RCC 7860 (cell line): ENCODE results near the gene SHISA9.
A peak's percentile ranks its signal among the peaks of the same experiment; 100 is the strongest.
"Not testable (repeated sequence)": the region's sequence is repeated elsewhere in the genome, so short reads cannot be mapped to it uniquely, and the experiment has no call there.

Experiments
- DNase-seq: peaks from one replicate; pipeline ENCODE4 v3.0.0-alpha.2; 2015; ENCODE audit warnings: low spot score
- FAIRE-seq: peaks from 2 replicates; lab custom pipeline; 2012; peaks lifted over from hg19 to GRCh38; lab: Jason Lieb, UNC

Gene SHISA9

DNA sequence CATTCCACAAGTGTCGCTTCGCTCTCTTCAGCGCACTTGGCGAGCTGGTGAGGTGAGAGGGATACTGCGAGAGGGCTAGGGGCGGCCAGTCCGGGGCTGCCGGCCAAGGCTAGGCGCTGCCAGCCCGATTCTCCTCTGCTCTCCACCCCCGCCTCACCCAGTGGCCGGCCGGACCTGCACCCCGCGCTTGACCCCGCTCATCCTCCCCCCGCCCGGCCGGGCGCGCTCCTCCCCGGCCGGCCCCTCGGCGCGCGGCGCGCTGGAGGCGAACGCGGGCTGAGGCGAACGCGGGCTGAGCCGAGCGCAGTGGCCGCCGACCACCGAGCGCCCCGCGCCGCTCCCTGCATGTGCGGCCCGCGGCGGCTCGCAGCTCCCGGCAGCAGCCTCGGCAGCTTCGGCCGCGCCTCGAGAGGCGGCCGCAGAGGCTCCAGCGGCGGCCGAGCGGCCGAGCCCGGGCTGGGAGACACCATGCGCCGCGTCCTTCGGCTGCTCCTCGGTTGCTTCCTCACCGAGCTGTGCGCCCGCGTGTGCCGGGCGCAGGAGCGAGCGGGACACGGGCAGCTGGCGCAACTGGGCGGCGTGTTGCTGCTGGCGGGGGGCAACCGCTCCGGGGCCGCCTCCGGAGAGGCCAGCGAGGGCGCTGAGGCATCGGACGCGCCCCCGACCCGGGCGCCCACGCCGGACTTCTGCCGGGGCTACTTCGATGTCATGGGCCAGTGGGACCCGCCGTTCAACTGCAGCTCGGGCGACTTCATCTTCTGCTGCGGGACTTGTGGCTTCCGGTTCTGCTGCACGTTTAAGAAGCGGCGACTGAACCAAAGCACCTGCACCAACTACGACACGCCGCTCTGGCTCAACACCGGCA is at the start of gene SHISA9:
Gene SHISA9, plus strand, starts transcription at position 2 of the 865 bp plus-strand sequence.
- DNase-seq (no peak), FAIRE-seq (no peak)

DNA sequence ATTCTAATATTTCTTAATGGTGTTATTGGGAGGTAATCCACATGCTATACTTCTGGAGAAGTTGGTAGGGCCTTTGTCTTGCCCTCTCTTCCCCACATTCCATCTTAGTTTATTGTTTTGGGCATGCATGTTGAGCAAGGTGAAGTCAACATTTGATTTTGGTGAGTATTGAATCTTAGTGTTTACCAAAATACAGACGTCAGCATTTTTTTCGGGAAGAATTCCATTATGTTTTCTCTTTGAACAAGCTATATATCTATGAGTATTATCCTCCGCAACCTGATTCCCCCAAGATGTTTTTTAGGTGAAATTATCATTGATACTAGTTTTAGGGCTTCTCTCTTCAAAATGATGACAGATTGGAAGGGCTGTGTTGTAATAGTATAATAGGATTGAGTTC is 47.4 kb upstream of the SHISA9 start:
- FAIRE-seq (no peak), DNase-seq (no peak)

DNA sequence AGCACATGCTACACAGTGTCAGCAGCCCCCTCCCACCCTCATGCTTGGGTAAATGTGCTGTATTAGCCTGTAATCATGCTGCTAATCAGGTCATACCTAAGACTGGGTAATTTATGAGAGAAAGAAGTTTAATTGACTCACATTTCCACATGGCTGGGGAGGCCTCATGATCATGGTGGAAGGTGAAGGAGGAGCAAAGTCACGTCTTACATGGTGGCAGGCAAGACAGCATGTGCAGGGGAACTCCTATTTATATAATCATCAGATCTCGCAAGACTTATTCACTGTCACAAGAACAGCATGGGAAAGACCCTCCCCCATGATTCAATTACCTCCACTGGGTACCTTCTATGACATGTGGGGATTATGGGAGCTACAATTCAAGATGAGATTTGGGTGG is 44.0 kb upstream of the SHISA9 start:
- DNase-seq, FAIRE-seq: not testable (repeated sequence)

DNA sequence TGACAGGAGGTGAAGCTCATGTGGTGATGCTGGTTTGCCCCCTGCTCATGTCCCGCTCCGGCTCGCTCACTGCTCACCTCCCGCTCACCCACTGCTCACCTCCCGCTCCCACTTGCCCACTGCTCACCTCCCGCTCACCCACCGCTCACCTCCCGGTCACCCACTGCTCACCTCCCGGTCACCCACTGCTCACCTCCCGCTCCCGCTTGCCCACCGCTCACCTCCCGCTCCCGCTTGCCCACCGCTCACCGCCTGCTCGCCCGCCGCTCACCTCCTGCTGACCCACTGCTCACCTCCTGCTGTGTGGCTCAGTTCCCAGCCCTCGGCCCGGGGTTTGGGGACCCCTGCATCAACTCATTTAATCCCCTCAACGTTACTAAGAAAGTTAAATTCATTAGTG is 39.1 kb upstream of the SHISA9 start:
- no peak for FAIRE-seq
- no peak for DNase-seq

DNA sequence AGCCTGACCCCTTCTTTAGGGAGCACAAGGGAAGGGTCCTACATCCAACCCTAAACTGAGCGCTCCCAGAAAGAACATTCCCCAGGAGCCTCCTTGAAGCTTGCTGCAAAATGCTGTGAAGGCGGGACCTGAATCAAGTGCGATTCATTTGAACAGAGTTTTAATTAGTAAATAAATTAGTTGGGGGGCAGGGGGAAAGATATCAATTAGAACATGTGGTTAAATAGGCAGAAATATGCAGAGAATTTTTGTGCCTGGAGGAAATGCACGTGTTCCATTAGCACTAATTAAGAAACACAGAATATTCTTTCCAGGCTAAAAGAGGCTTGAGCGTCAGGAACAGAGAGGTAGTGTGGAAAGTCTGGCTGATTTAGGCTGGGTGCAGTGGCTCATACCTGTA is 38.5 kb upstream of the SHISA9 start:
- FAIRE-seq, result no peak
- DNase-seq, result no peak

DNA sequence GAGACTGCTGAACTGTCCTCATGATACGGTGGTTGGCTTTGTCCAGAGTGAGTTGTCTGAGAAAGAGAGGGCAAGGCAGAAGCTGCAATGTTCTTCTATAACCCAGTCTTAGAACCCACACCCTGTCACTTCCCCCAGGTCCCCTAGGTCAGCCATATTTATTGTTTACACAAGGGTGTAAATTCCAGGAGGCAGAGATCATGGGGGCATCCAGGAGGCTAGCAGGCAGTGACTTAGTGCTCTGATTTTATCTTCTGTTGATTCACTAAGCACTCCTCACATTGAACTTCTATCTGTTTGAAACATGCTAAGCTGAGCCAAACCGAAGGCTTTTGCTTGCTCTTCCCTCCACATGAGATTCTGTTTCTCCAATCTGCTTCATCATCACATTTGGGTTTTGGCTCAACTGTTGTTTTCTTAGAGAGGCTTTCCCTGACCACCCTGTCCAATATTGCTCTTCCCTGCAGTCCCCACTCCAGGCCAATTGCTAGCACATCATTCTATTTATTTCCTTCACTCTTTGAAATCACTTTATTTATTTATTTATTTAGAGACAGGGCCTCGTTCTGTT is 34.3 kb upstream of the SHISA9 start:
- no peak for DNase-seq
- FAIRE-seq, result no peak

DNA sequence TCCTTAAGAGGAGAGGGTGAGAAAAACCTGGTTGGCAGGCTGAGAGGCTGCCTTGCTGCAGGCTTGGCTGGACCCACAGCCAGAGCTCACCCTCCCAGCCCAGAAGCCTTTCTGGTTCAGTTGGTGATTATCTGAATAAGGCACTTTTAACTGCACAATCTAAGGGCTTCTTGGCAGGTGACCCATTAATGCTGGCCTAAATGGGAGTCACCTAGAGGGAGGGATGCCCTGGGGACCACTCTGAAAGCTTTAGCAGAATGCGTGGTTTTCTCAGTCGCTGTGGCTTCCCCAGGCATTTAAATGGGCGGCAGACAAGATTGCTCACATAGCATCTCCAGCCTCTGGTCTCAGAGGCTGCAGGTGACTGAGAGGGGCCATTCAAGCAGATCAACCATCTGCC is 33.2 kb upstream of the SHISA9 start:
- DNase-seq, result no peak

DNA sequence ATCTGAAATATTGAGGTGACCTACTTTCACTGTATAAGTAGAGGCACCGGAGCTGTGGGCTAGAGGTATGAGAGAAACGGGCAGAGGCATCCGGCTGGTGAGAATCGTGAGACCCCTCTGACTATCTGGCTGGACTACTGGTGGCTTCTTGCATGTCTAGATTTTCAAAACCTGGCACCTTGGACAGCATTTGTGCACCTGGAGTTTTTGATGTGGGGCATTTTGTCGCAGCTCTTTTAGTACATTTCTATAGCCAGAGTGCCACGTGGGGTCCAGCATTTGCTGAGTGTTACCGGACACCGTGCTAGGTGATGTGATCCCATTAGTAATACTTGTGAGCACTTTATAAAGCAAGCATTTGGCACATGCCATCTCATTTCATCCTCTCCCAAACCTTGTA is 32.6 kb upstream of the SHISA9 start:
- DNase-seq (no peak), FAIRE-seq (no peak)

More for the DNA sequence above, 33.2 kb upstream of the SHISA9 start:
- no peak for FAIRE-seq

DNA sequence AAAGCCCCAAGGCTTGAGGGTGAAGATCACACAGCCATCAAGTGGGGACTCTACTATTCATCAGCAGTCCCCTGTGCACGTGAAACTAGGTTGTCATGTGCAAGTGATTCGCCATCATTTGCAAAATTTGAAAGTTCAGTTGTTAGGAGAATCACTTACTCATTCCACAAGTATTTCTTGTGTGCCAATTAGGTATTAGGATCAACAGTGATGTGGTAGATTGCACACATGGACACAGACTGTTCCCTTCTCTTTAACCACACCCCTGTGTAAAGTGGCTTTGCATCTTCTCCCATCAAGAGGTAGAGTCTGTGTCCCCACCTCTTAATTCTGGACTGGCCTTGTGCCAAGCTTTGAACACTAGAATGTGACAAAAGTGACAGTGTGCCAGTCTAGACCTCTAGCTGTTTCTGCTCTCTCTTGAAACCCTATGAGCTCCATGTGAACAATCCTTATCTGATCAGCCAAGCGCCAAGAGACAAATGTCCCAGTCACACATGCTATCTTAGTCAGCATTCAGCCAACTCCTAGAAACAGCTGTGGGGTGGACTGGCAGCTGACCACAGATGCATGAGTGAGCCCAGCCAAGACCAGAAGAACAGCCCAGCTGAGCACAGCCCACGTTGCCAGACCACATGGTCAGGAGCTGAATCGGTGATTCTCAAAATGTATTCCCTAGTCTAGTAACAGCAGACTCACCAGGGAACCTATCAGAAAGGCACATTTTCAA is 31.5 kb upstream of the SHISA9 start:
- no peak for DNase-seq
- no peak for FAIRE-seq

DNA sequence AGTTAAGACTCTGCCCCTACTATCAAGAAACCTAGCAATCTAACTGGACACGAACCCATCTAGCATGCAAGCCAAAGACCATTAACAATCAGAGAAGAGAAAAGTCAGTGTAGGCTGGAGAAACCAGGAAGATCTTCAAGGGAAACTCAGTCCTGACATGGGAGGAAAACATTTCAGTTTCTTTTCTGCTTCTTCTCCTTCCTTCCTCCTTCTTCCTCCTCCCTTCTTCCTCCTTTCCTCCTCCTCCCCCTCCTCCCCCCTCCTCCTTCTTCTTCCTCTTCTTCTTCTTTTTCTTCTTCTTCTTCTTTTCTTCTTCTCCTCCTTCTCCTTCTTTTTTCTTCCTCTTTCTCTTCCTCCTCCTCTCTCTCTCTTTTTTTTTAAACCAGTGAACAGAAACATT is 29.6 kb upstream of the SHISA9 start:
- DNase-seq (no peak), FAIRE-seq (no peak)

DNA sequence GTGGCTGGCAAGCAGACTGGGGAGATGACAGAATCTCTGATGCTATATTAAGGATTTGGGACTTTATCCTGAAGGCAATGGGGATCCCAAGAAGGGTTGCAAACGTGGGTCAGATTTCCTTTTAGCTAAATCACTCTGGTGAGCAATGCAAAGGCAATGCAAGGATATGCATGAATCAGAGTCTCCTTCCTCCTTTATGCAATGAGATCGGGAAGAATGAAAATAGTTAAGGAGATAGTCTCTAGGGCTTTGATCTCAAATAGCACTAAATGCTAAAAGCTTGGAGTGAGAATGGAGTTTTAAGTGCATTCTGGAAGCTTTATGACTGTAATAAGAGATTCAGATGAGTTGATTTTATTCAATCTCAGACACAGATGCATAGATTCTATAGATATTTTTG is 27.2 kb upstream of the SHISA9 start:
- FAIRE-seq (no peak), DNase-seq (peak; percentile 48)

DNA sequence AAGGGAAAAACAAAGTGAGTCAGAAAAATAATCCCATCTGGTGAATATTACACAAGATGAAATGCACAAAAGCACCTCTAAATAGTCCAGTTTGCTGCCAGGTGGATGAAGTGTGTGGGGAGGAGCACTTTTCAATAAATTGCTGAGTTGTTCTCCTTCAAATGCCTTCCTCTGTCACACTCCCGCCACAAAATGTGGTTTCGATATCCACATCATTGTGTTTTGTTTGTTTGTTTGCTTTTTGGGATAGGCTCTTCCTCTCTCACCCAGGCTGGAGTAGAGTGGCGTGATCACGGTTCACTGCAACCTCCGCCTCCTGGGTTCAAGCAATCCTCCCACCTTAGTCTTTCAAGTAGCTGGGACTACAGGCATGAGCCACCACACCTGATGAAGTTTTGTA is 24.6 kb upstream of the SHISA9 start:
- DNase-seq (no peak), FAIRE-seq (no peak)

DNA sequence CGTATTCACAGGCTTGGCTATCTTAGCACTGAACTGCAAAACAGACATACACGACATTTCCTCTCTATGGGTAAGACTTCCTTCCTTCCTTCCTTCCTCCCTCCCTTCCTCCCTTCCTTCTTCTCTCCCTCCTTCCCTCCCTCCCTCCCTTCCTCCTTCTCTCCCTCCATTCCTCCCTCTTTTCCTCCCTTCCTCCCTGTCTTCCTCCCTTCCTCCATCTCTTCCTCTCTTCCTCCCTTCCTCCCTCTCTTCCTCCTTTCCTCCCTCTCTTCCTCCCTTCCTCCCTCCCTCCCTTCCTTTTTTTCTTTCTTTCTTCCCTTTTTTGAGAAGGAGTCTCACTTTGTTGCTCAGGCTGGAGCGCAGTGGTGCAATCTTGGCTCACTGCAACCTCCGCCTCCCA is 22.4 kb upstream of the SHISA9 start:
- FAIRE-seq, result no peak
- no peak for DNase-seq

DNA sequence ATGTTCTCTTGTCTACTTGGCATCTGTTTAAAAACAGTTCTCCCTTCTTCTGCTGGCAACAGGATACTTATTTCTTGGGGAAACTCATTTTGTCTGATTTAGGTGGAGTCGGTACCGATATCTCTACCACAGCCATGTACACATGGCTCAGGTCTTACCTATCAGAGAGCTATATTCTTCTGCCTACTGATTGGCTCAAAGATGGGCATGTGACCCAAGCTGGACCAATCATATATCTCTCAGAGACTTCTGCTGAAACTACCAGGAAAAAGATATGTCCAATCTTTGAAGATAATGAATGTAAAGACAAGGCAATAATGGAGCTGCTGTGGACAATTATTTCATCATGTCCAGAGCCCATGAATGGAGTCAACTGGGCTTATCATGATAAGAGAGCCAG is 21.6 kb upstream of the SHISA9 start:
- DNase-seq (no peak), FAIRE-seq (no peak)

DNA sequence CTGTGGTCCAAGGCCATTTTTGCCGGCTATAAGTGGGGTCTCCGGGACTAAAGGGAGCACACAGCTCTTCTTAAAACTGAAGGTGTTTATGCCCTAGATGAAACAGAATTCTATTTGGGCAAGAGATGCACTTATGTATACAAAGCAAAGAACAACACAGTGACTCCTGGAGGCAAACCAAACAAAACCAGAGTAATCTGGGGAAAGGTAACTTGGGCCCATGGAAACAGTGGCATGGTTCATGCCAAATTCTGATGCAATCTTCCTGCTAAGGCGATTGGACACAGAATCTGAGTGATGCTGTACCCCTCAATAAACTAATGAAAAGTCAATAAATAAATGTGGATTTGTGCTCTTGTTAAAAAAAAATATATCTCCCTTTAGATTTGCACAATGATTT is 20.2 kb upstream of the SHISA9 start:
- no peak for FAIRE-seq
- no peak for DNase-seq

DNA sequence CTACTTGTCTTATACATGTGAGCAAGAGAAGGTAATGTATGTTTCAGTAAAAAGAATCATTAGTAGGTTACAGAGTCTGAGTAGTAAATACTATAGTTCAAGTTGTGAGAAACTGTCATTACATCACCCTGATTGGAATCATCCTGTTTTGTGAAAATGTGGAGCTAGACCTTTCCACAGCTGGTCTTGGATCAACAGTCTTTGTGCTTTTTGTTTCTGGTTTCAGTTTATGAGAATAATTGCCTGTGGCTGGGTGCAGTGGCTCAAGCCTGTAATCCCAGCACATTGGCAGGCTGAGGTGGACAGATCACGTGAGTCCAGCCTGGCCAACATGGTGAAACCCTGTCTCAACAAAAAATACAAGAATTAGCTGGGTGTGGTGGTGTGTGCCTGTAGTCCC is 19.7 kb upstream of the SHISA9 start:
- no peak for DNase-seq
- no peak for FAIRE-seq

DNA sequence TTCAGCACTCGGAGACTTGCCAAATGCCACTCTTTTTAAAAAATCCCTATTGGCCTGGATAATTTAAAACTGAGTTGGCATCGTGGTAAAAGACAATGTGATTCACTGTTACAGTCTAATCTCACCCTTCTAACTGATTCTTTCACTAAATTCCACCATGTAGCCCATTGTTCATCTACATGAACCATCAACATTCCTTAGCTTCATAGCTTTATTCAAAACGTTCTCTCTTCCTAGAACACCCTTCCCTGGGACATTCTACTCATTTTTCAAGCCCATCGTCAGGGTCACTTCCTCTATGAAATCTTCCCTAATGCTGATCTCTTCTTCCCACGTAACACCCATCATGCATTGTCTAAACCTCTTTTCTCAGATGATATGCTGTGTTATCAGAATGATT is 15.7 kb upstream of the SHISA9 start:
- FAIRE-seq, result no peak

DNA sequence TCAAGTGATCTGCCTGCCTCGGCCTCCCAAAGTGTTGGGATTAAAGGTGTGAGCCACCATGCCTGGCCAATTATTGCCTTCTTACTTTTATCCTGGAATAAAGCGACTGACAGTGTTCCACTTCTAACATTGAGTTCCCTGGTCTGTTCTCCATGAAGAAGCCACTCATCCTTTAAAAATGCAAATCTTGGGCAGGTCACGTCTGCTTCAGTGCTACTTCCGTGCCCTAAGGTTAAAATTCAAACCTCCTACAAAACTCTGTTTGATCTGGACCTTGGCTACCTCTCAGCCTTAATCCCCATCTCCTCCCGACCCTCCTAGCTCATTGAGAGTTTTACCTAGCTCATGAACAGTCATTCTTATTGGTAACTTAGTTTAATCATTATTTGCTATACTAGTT is 9.6 kb upstream of the SHISA9 start:
- DNase-seq (no peak), FAIRE-seq (no peak)

More for the DNA sequence above, 15.7 kb upstream of the SHISA9 start:
- no peak for DNase-seq

DNA sequence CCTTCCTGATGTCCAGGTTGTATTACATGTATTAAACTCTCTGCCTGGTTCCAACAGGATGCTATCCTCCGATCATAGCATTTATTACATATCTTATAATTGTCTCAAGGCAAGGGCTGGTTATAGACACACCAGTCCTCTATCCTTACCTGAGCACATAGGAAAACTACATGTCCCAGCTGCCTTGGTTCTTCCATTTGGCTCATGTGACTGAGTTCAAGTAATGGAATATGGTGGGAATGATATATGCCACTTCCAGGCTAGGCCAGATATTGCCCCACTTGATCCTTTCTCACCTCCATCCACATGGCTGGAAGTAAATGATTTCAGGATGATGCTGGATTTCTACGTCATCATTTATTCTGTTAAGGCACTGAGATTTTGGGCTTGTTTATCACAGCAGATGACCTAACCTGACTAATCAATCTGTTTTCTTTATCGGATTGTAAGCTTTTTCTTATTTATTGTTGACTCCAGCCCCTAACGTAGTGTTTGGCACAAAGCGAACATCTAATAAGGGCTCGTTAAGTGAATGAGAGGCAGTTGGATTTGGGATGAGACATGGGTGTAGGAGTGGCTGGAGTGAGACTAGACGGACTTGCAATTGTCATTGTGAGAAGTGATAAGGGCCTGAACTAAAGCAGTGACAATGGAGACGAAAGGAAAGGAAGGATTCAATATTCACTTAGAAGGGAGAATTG is 8.2 kb upstream of the SHISA9 start:
- FAIRE-seq (no peak), DNase-seq (no peak)

DNA sequence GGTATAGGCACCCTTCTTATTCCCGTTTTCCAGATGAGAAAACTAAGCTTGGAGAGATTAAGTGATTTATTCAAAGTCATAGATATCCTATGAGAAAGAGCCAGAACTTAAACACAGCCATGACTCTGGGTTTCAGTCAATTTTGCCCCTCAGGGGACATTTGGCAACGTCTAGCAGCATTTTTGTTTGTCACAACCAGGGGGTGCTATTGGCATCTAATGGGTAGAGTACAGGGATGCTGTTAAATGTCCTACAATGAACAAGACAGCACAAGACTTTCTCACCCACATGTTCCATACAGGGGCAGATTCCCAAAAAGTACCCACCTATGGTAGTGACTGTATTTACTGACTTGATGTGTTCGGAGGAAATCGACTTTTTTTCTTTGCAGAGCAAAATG is 4.8 kb upstream of the SHISA9 start:
- peak; percentile 36 for DNase-seq
- no peak for FAIRE-seq

DNA sequence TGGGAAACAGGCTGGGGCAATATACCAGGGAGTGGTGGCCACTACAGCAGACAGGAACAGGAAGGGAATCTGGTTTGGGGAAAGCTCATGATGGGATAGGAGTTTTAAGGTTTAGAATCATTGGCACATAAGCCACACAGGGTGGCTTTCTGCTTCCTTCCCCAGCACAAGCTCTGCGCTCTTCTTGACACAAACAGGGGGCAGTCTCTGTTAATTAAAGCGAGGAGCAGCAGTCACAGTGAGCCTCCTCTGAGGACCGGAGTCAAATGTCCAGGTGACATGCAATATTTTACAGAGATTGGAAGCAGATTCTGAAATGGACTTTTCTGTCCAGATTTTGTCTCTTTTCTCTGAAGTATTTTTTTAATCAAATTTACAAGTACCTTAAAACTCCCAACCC is 2.8 kb upstream of the SHISA9 start:
- no peak for DNase-seq
- no peak for FAIRE-seq
